Uterus (tissue), 4 donors: ENCODE measurements around the gene RNF17. TPM values are rescaled to one million over a fixed set of nuclear protein-coding genes. Genes with fewer than 3 reads are reported as not detected.

ENCODE experiments used
- DNase-seq, 2 donors: peaks; one replicate each; pipeline ENCODE4 v3.0.0-alpha.2; 2019 to 2020
- H3K27ac ChIP-seq, 2 donors: fragments of 200-600 bp; sonication (generic); 1 replicate in 1 of 2; 2 replicates in 1 of 2; pipeline ENCODE4 v1.5.1; 2016 to 2018
- H3K27me3 ChIP-seq, 2 donors: fragments of 200-600 bp; sonication (generic); one replicate each; pipeline ENCODE4 v1.5.1; 2018 to 2019; ENCODE audit warnings: control low read depth in 1 of 2
- H3K36me3 ChIP-seq, 2 donors: fragments of 200-600 bp; sonication (generic); one replicate each; pipeline ENCODE4 v1.5.1; 2019; ENCODE audit warnings: control low read depth in 1 of 2
- H3K4me1 ChIP-seq, 2 donors: fragments of 200-600 bp; sonication (generic); one replicate each; pipeline ENCODE4 v1.5.1; 2018 to 2019; ENCODE audit warnings: control low read depth in 1 of 2
- H3K4me3 ChIP-seq, 2 donors: fragments of 200-600 bp; sonication (generic); 1 replicate in 1 of 2; 2 replicates in 1 of 2; pipeline ENCODE4 v1.5.1; 2018 to 2019; ENCODE audit warnings: mild to moderate bottlenecking in 1 of 2
- H3K9me3 ChIP-seq, 2 donors: fragments of 200-600 bp; sonication (generic); one replicate each; pipeline ENCODE4 v1.5.1; 2019; ENCODE audit warnings: control low read depth in 1 of 2
- POLR2A ChIP-seq, 2 donors: fragments of 450-650 bp; IDR thresholded peaks; one replicate each; pipeline ENCODE4 v1.6.1; 2016; ENCODE audit warnings: antibody characterized with exemption in 2 of 2, mild to moderate bottlenecking in 1 of 2, moderate library complexity in 1 of 2
- intact Hi-C: fragments of 100-400 bp; cut with DNase I; formaldehyde crosslinking; loops from one replicate; pipeline ENCODE4 v1.15.1; 2023; ENCODE audit warnings: low total_unique reads
- total RNA-seq, 4 donors: library from RNA; depleted of rRNA in 3 of 4; stranded (reverse); fragments of >200 nt in 3 of 4; gene quantifications; one replicate each; pipeline versions ENCODE4 v1.1.0 to v1.2.4, GENCODE V29; 2014 to 2023
- TF ChIP-seq, protein P1 (sequence below), 4 experiments: fragments of 200-600 bp in 2 of 4; fragments of 450-650 bp in 2 of 4; sonication (generic) in 2 of 4; IDR thresholded peaks; one replicate each; pipeline ENCODE4 v1.5.1; 2016 to 2019; ENCODE audit warnings: antibody characterized with exemption in 4 of 4, mild to moderate bottlenecking in 2 of 4, moderate library complexity in 1 of 4
- donor health status: DM: yes; HTN: yes; CAD: no.

RNF17 gene
- total RNA-seq, 4 donors from 2014 or later: 0.28 to 0.49 TPM; not detected in 2

DNA sequence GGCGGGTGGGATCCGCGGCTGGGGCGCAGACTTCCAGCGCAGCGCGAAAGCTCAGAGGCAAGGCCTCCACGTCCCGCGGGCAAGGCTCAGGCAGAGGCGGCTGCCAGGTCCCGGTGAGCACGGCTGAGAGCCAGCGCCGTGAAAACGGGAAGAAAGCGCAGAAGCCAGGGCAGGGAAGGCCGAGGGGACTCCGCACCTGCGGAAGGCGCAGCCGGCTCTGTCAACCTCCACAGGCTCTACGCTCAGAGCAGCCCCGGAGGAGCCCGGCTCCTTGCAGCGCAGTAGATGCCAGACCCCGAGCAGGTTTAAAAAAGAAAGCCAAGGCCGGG is 131.0 kb downstream of the RNF17 start:
- Histone ChIP-seq H3K4me3 (no peak overlapping the region), H3K27me3 (no peaks in the 10 kb centered on the region)

DNA sequence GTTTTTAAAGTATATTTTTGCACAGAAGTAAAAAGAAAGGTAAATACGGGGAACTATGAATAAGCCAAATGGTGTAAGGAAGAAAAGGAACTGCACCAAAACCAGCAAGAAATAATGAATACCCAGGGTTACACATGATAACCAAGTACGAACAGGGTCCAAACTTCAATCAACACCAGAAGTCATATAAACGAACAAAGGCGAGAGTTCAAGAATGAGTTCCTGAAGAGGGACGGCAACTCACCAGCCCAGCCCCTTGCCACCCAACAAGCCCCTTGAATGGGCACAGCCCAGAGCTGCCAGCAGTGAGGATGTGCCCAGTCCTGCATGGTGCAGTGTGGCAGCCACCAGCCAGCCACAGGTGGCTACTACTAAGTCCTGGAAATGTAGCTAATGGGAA is 132.1 kb downstream of the RNF17 start:
- DNase-seq: no peak
- no peak for TF ChIP-seq POLR2A (IDR thresholded peaks at IDR 0.05)
- TF ChIP-seq, protein P1, sequence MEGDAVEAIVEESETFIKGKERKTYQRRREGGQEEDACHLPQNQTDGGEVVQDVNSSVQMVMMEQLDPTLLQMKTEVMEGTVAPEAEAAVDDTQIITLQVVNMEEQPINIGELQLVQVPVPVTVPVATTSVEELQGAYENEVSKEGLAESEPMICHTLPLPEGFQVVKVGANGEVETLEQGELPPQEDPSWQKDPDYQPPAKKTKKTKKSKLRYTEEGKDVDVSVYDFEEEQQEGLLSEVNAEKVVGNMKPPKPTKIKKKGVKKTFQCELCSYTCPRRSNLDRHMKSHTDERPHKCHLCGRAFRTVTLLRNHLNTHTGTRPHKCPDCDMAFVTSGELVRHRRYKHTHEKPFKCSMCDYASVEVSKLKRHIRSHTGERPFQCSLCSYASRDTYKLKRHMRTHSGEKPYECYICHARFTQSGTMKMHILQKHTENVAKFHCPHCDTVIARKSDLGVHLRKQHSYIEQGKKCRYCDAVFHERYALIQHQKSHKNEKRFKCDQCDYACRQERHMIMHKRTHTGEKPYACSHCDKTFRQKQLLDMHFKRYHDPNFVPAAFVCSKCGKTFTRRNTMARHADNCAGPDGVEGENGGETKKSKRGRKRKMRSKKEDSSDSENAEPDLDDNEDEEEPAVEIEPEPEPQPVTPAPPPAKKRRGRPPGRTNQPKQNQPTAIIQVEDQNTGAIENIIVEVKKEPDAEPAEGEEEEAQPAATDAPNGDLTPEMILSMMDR (IDR thresholded peaks at IDR 0.05): no peak
- Histone ChIP-seq H3K36me3 (no peaks in the 10 kb centered on the region), H3K27me3 (no peaks in the 10 kb centered on the region), H3K27ac (no peak overlapping the region), H3K4me1 (no peaks in the 10 kb centered on the region), H3K9me3 (no peaks in the 10 kb centered on the region), H3K4me3 (no peak overlapping the region)
- intact Hi-C loops: no loop called here

More for the DNA sequence above, 131.0 kb downstream of the RNF17 start:
- no peak for DNase-seq
- intact Hi-C loops: no loop called here
- TF ChIP-seq POLR2A (IDR thresholded peaks at IDR 0.05): no peak
- TF ChIP-seq, protein P1 (IDR thresholded peaks at IDR 0.05): no peak
- H3K4me1 ChIP-seq: no peaks in the 10 kb centered on the region
- no peaks in the 10 kb centered on the region for H3K9me3 ChIP-seq
- H3K36me3 ChIP-seq: no peaks in the 10 kb centered on the region
- no peak overlapping the region for H3K27ac ChIP-seq

DNA sequence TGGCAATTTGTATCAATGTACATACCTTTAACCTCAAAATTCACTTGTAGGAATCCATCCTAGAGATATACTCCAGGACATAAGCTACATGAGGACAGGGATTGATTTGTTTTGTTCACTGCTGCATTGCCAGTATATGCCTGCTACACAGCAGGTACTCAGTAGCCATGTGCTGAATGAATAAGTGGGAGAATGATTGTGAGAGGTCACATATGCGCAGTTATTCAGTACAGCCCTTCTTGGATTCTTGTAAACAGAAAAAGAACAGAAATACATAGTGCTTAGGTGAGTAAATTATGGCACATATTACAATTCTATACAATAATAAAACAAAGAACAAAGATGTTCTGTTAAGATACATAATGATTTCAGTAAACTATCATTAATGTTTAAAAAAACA is 133.3 kb downstream of the RNF17 start:
- Histone ChIP-seq H3K36me3 (no peaks in the 10 kb centered on the region), H3K4me3 (no peak overlapping the region), H3K27ac (no peak overlapping the region), H3K27me3 (no peaks in the 10 kb centered on the region), H3K4me1 (no peaks in the 10 kb centered on the region), H3K9me3 (no peaks in the 10 kb centered on the region)
- no peak for TF ChIP-seq POLR2A (IDR thresholded peaks at IDR 0.05)
- TF ChIP-seq, protein P1 (IDR thresholded peaks at IDR 0.05): no peak
- intact Hi-C loops: no loop called here
- no peak for DNase-seq

DNA sequence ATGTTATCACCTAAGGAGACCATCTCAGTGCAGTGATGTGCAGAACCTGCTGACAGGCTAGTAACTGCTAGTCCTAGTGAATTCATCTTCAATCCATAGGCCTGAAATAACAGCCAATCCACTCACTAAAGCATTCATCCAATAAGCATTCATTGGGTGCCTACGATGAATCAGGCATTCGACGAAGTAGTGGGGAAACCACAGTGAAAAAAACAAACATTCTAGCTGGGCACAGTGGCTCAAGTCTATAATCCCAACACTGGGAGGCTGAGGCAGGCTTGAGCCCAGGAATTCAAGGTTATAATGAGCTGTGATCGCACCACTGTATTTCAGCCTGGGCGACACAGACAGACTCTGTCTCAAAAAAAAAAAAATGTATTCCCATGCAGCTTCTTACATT is 135.6 kb downstream of the RNF17 start:
- intact Hi-C loops: no loop called here
- H3K9me3 ChIP-seq: no peaks in the 10 kb centered on the region
- no peaks in the 10 kb centered on the region for H3K4me1 ChIP-seq
- DNase-seq: no peak
- H3K27ac ChIP-seq: no peak overlapping the region
- H3K36me3 ChIP-seq: no peaks in the 10 kb centered on the region
- H3K4me3 ChIP-seq: no peak overlapping the region
- TF ChIP-seq POLR2A (IDR thresholded peaks at IDR 0.05): no peak
- TF ChIP-seq, protein P1 (IDR thresholded peaks at IDR 0.05): no peak
- H3K27me3 ChIP-seq: no peaks in the 10 kb centered on the region

DNA sequence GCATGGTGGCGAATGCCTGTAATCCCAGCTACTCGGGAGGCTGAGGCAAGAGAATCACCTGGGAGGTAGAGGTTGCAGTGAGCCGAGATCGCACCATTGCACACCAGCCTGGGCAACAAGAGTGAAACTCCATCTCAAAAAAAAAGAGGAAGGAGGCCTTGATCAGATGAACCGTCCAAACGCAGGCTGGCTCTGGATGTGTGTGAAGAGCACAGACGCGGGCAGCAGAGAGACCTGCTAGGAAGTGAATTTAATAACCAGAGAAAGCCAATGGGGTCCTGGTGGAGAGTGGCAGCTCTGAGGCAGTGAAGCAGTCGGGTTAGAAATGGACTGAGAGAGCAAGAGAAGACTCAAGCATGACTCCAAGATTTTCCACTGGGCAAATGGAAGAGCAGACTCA is 136.5 kb downstream of the RNF17 start:
- no peak for DNase-seq
- Histone ChIP-seq H3K4me1 (no peaks in the 10 kb centered on the region), H3K4me3 (no peak overlapping the region), H3K27ac (no peak overlapping the region), H3K27me3 (no peaks in the 10 kb centered on the region), H3K36me3 (no peaks in the 10 kb centered on the region), H3K9me3 (no peaks in the 10 kb centered on the region)
- intact Hi-C loops: no loop called here
- TF ChIP-seq, protein P1 (IDR thresholded peaks at IDR 0.05): no peak
- no peak for TF ChIP-seq POLR2A (IDR thresholded peaks at IDR 0.05)
